ENCODE measurements around the gene DNASE1L3. TPM values are rescaled to one million over a fixed set of nuclear protein-coding genes. Genes with fewer than 3 reads are reported as not detected.

Gene DNASE1L3
- total and polyA plus RNA-seq, 2 of the 13 experiments (the other 11 are each of a cell fraction or from before 2014, with no cell fraction given): 0.86 to 1.7 TPM

GRCh38 chr3:58237238-58237940 lies 26.6 kb upstream of the DNASE1L3 start, which contains the start of gene ABHD6 (continued):
- TF ChIP-seq MXD3 (CRISPR knock-in tag; IDR thresholded peaks at IDR 0.05) (no peak; the same call in 1 of the 2 replicates), USF2 (IDR thresholded peaks at IDR 0.05; ENCODE audit: low read depth, low read length) (no peak), USF2 (CRISPR knock-in tag; IDR thresholded peaks at IDR 0.05; ENCODE audit: borderline replicate concordance) (no peak), LCORL (IDR thresholded peaks at IDR 0.05) (no peak), LCORL (CRISPR knock-in tag; IDR thresholded peaks at IDR 0.05) (peak; percentile 60), DMTF1 (CRISPR knock-in tag; IDR thresholded peaks at IDR 0.05) (no peak), WIZ (CRISPR knock-in tag; IDR thresholded peaks at IDR 0.05) (no peak), IKZF4 (CRISPR knock-in tag; IDR thresholded peaks at IDR 0.05; ENCODE audit: borderline replicate concordance, low read depth, not compliant biosample characterization) (peak; percentile 35), ZNF564 (CRISPR knock-in tag; IDR thresholded peaks at IDR 0.05) (no peak), GATAD2A (CRISPR knock-in tag; IDR thresholded peaks at IDR 0.05) (no peak), DZIP1 (CRISPR knock-in tag; IDR thresholded peaks at IDR 0.05) (0 out of 2 replicates have a peak, but pooled peaks have one; percentile 10), MYC (CRISPR knock-in tag; IDR thresholded peaks at IDR 0.05; ENCODE audit: borderline replicate concordance) (peak; percentile 20; the same call in 1 of the 2 replicates), SMAD9 (CRISPR knock-in tag; IDR thresholded peaks at IDR 0.05) (no peak), FOSL1 (CRISPR knock-in tag; IDR thresholded peaks at IDR 0.05; ENCODE audit: borderline replicate concordance) (no peak), ZNF10 (CRISPR knock-in tag; IDR thresholded peaks at IDR 0.05; ENCODE audit: borderline replicate concordance, low read depth) (no peak), CREB1 (IDR thresholded peaks at IDR 0.05) (no peak), CREB1 (CRISPR knock-in tag; IDR thresholded peaks at IDR 0.05) (no peak), RBM22 (optimal IDR thresholded peaks at IDR 0.05; ENCODE audit: low read length) (no peak), GMEB2 (CRISPR knock-in tag; IDR thresholded peaks at IDR 0.05; ENCODE audit: low read depth) (no peak)
